PC-9 (cell line): Measurements from ENCODE around the gene NUF2. TPM values are rescaled to one million over a fixed set of nuclear protein-coding genes. Genes with fewer than 3 reads are reported as not detected.

ENCODE experiments used
- BruUV-seq: library from RNA; stranded (reverse); fragments of 400-500 nt; replicated peaks from 2 replicates; lab custom pipeline; 2021; lab: Mats Ljungman, UMichigan
- CTCF ChIA-PET: fragments of 300-600 bp; sonication (Branson Sonifier 250); formaldehyde crosslinking; loops from one replicate; lab custom pipeline; 2022; ENCODE audit warnings: antibody characterized with exemption; lab: Charles Lee
- POLR2A ChIA-PET: fragments of 300-600 bp; sonication (Branson Sonifier 250); formaldehyde crosslinking; loops from one replicate; lab custom pipeline; 2022; ENCODE audit warnings: antibody characterized with exemption; ENCODE audit not compliant: unreplicated experiment; lab: Charles Lee
- DNase-seq, 2 experiments: peaks; one replicate each; pipeline versions ENCODE4 v3.0.0 to v3.0.0-alpha.2; 2015 to 2022; ENCODE audit warnings: mixed read lengths in 1 of 2
- H2AFZ ChIP-seq: fragments of 200-600 bp; sonication (generic); 2 replicates; pipeline ENCODE4 v1.8.1; 2017; ENCODE audit warnings: antibody characterized with exemption
- H3F3A ChIP-seq: fragments of 200-600 bp; sonication (generic); 2 replicates; pipeline ENCODE4 v1.8.1; 2017; ENCODE audit warnings: antibody characterized with exemption, mild to moderate bottlenecking, low read depth; ENCODE audit not compliant: insufficient read depth
- H3K27ac ChIP-seq: fragments of 200-600 bp; sonication (generic); 2 replicates; pipeline ENCODE4 v1.6.1; 2016; ENCODE audit warnings: mixed run types
- H3K27me3 ChIP-seq: fragments of 200-600 bp; sonication (generic); 2 replicates; pipeline ENCODE4 v1.6.1; 2016; ENCODE audit warnings: low read depth, mixed run types; ENCODE audit not compliant: insufficient read depth
- H3K36me3 ChIP-seq: fragments of 200-600 bp; sonication (generic); 2 replicates; pipeline ENCODE4 v1.6.1; 2016; ENCODE audit warnings: low read depth, mixed run types
- H3K4me1 ChIP-seq: fragments of 200-600 bp; sonication (generic); replicated peaks from 2 replicates; pipeline ENCODE4 v1.6.1; 2016; ENCODE audit warnings: mixed run types; ENCODE audit not compliant: insufficient read depth
- H3K4me2 ChIP-seq: fragments of 200-600 bp; sonication (generic); 2 replicates; pipeline ENCODE4 v1.6.1; 2017; ENCODE audit warnings: mixed run types
- H3K4me3 ChIP-seq: fragments of 200-600 bp; sonication (generic); 2 replicates; pipeline ENCODE4 v1.6.1; 2016; ENCODE audit warnings: mixed run types
- H3K79me2 ChIP-seq: fragments of 200-600 bp; sonication (generic); 2 replicates; pipeline ENCODE4 v1.6.1; 2017; ENCODE audit warnings: low read depth, mixed run types
- H3K9me2 ChIP-seq: fragments of 200-600 bp; sonication (generic); 2 replicates; pipeline ENCODE4 v1.8.1; 2017; ENCODE audit warnings: mild to moderate bottlenecking; ENCODE audit not compliant: insufficient read depth
- H3K9me3 ChIP-seq: fragments of 200-600 bp; sonication (generic); 2 replicates; pipeline ENCODE4 v1.8.1; 2016; ENCODE audit warnings: low read depth; ENCODE audit not compliant: insufficient read depth
- H4K20me1 ChIP-seq: fragments of 200-600 bp; sonication (generic); 2 replicates; pipeline ENCODE4 v1.8.1; 2017; ENCODE audit not compliant: insufficient read depth
- EZH2 ChIP-seq: fragments of 200-600 bp; sonication (generic); IDR thresholded peaks from 2 replicates; pipeline ENCODE4 v1.8.0; 2017; ENCODE audit warnings: antibody characterized with exemption, low read depth
- intact Hi-C: fragments of 100-400 bp; cut with micrococcal nuclease; formaldehyde crosslinking; loops from one replicate; pipeline ENCODE4 v1.10.0; 2022; ENCODE audit not compliant: unreplicated experiment
- total RNA-seq: library from RNA; stranded (reverse); gene quantifications from 2 replicates; pipeline ENCODE4 v1.2.3, GENCODE V29; 2021
- TF ChIP-seq, protein P1 (sequence below): fragments of 200-600 bp; sonication (generic); conservative IDR thresholded peaks from 2 replicates; pipeline ENCODE4 v1.6.1; 2017; ENCODE audit warnings: mixed run types, antibody characterized with exemption, mild to moderate bottlenecking, moderate library complexity

NUF2 gene
- total RNA-seq, 1 experiment from 2014 or later, result 33.3 TPM

GRCh38 chr1:163388970-163389369, 67.2 kb downstream of the NUF2 start:
- Histone ChIP-seq H3K36me3 (no peaks in the 10 kb centered on the region), H3K4me2 (no peak overlapping the region), H2AFZ (no peak overlapping the region), H3K4me3 (no peak overlapping the region), H3K9me2 (no peaks in the 10 kb centered on the region), H3K79me2 (no peaks in the 10 kb centered on the region), H3K4me1 (no peaks in the 10 kb centered on the region), H3K27me3 (no peaks in the 10 kb centered on the region), H3K9me3 (no peaks in the 10 kb centered on the region), H3F3A (no peaks in the 10 kb centered on the region), H4K20me1 (no peaks in the 10 kb centered on the region), H3K27ac (no peak overlapping the region)
- no TSS peak for BruUV-seq
- POLR2A ChIA-PET, result no interaction called here
- DNase-seq, result no peak
- CTCF ChIA-PET, result no interaction called here
- TF ChIP-seq, protein P1, sequence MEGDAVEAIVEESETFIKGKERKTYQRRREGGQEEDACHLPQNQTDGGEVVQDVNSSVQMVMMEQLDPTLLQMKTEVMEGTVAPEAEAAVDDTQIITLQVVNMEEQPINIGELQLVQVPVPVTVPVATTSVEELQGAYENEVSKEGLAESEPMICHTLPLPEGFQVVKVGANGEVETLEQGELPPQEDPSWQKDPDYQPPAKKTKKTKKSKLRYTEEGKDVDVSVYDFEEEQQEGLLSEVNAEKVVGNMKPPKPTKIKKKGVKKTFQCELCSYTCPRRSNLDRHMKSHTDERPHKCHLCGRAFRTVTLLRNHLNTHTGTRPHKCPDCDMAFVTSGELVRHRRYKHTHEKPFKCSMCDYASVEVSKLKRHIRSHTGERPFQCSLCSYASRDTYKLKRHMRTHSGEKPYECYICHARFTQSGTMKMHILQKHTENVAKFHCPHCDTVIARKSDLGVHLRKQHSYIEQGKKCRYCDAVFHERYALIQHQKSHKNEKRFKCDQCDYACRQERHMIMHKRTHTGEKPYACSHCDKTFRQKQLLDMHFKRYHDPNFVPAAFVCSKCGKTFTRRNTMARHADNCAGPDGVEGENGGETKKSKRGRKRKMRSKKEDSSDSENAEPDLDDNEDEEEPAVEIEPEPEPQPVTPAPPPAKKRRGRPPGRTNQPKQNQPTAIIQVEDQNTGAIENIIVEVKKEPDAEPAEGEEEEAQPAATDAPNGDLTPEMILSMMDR, result no peak
- TF ChIP-seq EZH2, result no peak
- intact Hi-C loops, result no loop called here

DNA sequence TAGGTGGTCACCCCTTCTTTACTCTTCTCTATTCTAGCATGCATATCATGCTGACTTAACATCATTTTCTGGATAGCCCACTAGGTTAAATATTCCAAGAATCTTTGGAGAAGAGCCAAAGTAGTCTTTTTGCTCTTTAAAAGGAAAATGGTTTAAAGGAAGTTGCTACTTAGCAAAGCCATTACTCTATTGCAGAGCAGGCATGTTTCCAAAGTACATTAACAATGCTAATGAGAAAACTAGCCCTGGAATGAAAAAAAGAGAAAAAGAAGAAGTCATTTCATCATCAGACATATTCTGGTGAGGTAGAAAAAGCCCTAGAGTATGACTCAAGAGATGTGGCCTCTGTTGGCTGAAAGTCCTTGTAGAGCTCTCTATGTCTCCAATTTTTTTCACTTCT, 74.0 kb downstream of the NUF2 start:
- H3K4me2 ChIP-seq, result no peak overlapping the region
- ChIA-PET CTCF (no interaction called here), POLR2A (no interaction called here)
- no peaks in the 10 kb centered on the region for H3K27me3 ChIP-seq
- H3K27ac ChIP-seq, result no peak overlapping the region
- H2AFZ ChIP-seq, result no peak overlapping the region
- DNase-seq, result no peak
- H3K79me2 ChIP-seq, result no peaks in the 10 kb centered on the region
- intact Hi-C loops, result no loop called here
- H3K9me2 ChIP-seq, result no peaks in the 10 kb centered on the region
- no peaks in the 10 kb centered on the region for H3F3A ChIP-seq
- BruUV-seq, result no TSS peak
- H3K36me3 ChIP-seq, result no peaks in the 10 kb centered on the region
- no peaks in the 10 kb centered on the region for H3K9me3 ChIP-seq
- TF ChIP-seq, protein P1, result no peak
- TF ChIP-seq EZH2, result no peak
- H3K4me3 ChIP-seq, result no peak overlapping the region
- no peaks in the 10 kb centered on the region for H3K4me1 ChIP-seq
- H4K20me1 ChIP-seq, result no peaks in the 10 kb centered on the region

- no peaks in the 10 kb centered on the region for H3K36me3 ChIP-seq
- ChIA-PET CTCF (no interaction called here), POLR2A (no interaction called here)
- no peak overlapping the region for H3K27ac ChIP-seq
- TF ChIP-seq, protein P1, result no peak
- TF ChIP-seq EZH2, result no peak
- H3K27me3 ChIP-seq, result no peaks in the 10 kb centered on the region
- intact Hi-C loops, result no loop called here
- H3K4me3 ChIP-seq, result no peak overlapping the region
- no peaks in the 10 kb centered on the region for H3K79me2 ChIP-seq
- H3F3A ChIP-seq, result no peaks in the 10 kb centered on the region
- no peaks in the 10 kb centered on the region for H3K9me2 ChIP-seq
- no peak for DNase-seq
- H2AFZ ChIP-seq, result no peak overlapping the region
- H3K4me2 ChIP-seq, result no peak overlapping the region
- H3K9me3 ChIP-seq, result no peaks in the 10 kb centered on the region
- no peaks in the 10 kb centered on the region for H4K20me1 ChIP-seq
- no TSS peak for BruUV-seq
- H3K4me1 ChIP-seq, result no peaks in the 10 kb centered on the region
Observed at GRCh38 chr1:163397451-163398200, 75.9 kb downstream of the NUF2 start.
